ENCODE results near the gene ZNF3.

DNA sequence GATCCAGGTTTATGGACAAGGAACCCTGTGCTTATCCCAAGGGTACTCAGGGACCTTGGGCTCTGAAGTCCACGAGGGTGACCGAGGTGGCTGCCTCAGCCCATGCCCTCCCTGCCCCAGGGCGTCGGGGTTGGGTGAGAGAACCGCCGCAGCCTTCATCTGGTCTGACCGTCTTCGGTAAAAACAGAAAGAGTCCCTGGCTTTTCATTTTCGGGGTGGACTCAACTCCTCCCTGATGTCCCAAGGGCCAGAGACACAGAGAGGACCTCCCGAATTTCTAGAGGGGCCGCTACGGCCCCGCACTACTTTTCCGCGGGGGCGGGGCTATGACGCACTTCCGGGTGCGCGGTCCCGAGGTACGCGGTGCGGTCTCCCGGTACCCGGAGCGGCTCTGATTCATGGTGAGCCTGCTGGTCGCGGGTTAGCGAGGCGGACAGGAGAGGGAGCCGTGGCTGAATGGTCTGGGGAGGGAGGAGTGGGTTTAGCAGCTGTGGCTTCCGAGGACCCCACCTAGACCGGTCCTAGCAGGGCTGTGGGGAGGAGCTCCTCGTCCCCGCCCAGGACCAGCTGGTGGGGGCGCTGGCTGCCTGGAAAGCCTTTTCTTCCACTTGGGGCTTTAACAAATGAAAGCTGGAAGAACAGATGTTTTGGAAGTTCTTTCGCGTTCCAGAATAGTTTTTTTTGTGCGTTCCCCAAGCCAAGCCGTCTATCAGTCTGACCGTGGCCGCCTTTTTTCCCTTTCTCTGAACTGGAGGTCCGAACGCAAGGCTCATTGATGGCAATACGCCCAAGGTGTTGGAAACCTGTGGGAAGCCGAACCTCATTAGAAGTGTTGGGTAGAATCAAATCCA lies 31.9 kb downstream of the ZNF3 start, which contains the start of gene ZSCAN21:
- TF ChIP-seq CTCF (IDR thresholded peaks at IDR 0.05) (no peak), POLR2A (IDR thresholded peaks at IDR 0.05) (no peak)
